ENCODE measurements around the gene HOMER3.

GRCh38 chr19:18928018-18928805, 12.8 kb downstream of the HOMER3 start:
- TF ChIP-seq POLR2A (IDR thresholded peaks at IDR 0.05) (no peak), CTCF (IDR thresholded peaks at IDR 0.05) (no peak), EP300 (IDR thresholded peaks at IDR 0.05) (no peak), POLR2AphosphoS5 (IDR thresholded peaks at IDR 0.05) (no peak)
